ENCODE data around the gene SEMA3A. TPM values are rescaled to one million over a fixed set of nuclear protein-coding genes. Genes with fewer than 3 reads are reported as not detected.

SEMA3A gene
- total and polyA plus RNA-seq, 4 donors: 0.13 to 0.56 (median 0.20) TPM

DNA sequence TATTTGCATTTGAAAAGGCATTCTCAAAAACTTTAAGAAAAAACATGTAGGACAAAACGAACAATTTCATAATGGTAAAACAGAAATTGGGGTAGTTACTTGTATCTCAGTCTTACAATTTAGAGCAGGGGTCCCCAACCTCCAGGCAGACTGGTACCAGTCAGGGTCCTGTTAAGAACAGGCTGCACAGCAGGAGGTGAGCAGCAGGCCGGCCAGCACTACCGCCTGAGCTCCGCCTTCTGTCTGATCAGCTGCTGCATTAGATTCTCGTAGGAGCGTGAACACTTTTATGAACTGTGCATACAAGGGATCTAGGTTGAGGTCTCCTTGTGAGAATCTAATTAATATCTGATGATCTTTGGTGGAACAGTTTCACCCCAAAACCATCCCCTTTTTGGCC is 77.3 kb downstream of the SEMA3A start (continued):
- TF ChIP-seq, protein P1, sequence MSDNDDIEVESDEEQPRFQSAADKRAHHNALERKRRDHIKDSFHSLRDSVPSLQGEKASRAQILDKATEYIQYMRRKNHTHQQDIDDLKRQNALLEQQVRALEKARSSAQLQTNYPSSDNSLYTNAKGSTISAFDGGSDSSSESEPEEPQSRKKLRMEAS (IDR thresholded peaks at IDR 0.05): no peak
- TF ChIP-seq, protein P2, sequence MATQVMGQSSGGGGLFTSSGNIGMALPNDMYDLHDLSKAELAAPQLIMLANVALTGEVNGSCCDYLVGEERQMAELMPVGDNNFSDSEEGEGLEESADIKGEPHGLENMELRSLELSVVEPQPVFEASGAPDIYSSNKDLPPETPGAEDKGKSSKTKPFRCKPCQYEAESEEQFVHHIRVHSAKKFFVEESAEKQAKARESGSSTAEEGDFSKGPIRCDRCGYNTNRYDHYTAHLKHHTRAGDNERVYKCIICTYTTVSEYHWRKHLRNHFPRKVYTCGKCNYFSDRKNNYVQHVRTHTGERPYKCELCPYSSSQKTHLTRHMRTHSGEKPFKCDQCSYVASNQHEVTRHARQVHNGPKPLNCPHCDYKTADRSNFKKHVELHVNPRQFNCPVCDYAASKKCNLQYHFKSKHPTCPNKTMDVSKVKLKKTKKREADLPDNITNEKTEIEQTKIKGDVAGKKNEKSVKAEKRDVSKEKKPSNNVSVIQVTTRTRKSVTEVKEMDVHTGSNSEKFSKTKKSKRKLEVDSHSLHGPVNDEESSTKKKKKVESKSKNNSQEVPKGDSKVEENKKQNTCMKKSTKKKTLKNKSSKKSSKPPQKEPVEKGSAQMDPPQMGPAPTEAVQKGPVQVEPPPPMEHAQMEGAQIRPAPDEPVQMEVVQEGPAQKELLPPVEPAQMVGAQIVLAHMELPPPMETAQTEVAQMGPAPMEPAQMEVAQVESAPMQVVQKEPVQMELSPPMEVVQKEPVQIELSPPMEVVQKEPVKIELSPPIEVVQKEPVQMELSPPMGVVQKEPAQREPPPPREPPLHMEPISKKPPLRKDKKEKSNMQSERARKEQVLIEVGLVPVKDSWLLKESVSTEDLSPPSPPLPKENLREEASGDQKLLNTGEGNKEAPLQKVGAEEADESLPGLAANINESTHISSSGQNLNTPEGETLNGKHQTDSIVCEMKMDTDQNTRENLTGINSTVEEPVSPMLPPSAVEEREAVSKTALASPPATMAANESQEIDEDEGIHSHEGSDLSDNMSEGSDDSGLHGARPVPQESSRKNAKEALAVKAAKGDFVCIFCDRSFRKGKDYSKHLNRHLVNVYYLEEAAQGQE (IDR thresholded peaks at IDR 0.05): no peak

DNA sequence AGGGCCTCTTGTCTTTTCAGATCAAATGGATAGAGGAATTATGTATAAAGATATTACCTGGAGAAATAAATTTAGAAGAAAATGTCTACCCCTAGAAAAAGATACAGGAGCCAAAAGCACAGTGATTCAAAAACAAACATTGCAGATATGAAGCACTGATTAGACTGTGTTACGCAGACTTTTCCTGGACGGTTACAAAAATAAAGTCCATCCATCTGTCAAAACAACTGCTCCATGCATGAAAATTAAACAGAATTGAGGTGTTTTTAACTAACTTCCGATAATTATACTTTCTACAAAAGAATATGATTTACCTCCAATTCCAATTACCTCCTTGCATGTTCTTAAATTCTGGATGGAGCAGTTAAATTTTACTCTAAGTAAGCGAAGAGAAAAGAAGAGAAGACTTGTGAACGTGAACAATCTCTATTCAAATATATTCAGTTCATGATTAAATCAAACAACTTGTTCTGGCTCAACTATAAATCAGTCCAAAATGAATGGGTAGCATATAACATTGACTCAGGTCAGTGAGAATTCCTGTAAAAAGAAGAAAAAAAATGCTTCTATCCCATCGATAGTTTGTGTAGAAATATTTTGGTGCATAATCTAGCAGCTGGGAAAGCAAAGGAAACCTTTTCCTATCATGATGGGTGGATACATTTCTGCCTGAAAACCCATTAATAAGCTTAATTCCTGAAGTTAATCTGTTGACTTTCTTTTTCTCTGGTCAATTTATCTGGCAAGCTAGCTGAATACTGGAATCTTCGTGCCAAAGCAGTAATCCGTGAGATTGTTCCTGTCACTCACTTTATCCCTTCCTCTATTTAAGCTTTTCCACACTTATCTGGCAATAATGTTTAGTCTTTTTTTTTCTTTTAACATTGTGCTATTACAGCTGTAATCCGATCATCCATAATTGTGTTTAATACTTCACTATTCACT is 80.4 kb downstream of the SEMA3A start:
- Histone ChIP-seq H3K27ac (ENCODE audit: low read depth in 1 of 2, low read length in 2 of 2) (no peak overlapping the region), H3K27me3 (ENCODE audit: control insufficient read depth in 4 of 4, insufficient read depth in 4 of 4, low read length in 3 of 4) (no peaks in the 10 kb centered on the region), H3K36me3 (ENCODE audit: control insufficient read depth in 4 of 4, insufficient read depth in 3 of 4, low read depth in 1 of 4, low read length in 3 of 4) (no peaks in the 10 kb centered on the region), H3K9ac (ENCODE audit: low read depth in 1 of 2, low read length in 2 of 2) (no peak overlapping the region), H3K4me3 (ENCODE audit: low read depth in 1 of 3, low read length in 3 of 3) (no peak overlapping the region), H3K9me3 (ENCODE audit: control insufficient read depth in 4 of 4, low read length in 3 of 4) (no peaks in the 10 kb centered on the region), H3K4me1 (ENCODE audit: control insufficient read depth in 4 of 4, insufficient read depth in 4 of 4, low read length in 3 of 4) (peaks cover 0 to 2% (median 0%) of the 10 kb centered on the region in 4 donors)
- 61% methylated on average over 9 of the region's 9 CpGs for WGBS
- no peak for TF ChIP-seq RAD21 (IDR thresholded peaks at IDR 0.05)
- TF ChIP-seq EGR1 (IDR thresholded peaks at IDR 0.05; ENCODE audit: low read depth in 2 of 2): no peak
- no peak for TF ChIP-seq NR2F2 (IDR thresholded peaks at IDR 0.05)
- no peak for TF ChIP-seq RXRA (IDR thresholded peaks at IDR 0.05)
- TF ChIP-seq HNF4G (IDR thresholded peaks at IDR 0.05): no peak
- TF ChIP-seq, protein P3, sequence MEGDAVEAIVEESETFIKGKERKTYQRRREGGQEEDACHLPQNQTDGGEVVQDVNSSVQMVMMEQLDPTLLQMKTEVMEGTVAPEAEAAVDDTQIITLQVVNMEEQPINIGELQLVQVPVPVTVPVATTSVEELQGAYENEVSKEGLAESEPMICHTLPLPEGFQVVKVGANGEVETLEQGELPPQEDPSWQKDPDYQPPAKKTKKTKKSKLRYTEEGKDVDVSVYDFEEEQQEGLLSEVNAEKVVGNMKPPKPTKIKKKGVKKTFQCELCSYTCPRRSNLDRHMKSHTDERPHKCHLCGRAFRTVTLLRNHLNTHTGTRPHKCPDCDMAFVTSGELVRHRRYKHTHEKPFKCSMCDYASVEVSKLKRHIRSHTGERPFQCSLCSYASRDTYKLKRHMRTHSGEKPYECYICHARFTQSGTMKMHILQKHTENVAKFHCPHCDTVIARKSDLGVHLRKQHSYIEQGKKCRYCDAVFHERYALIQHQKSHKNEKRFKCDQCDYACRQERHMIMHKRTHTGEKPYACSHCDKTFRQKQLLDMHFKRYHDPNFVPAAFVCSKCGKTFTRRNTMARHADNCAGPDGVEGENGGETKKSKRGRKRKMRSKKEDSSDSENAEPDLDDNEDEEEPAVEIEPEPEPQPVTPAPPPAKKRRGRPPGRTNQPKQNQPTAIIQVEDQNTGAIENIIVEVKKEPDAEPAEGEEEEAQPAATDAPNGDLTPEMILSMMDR (IDR thresholded peaks at IDR 0.05; ENCODE audit: low read depth, low read length, missing input control): no peak
- no peak for TF ChIP-seq SP1 (IDR thresholded peaks at IDR 0.05)
- no peak for TF ChIP-seq FOXA1 (IDR thresholded peaks at IDR 0.05)
- no peak for TF ChIP-seq TAF1 (conservative IDR thresholded peaks at IDR 0.05)
- TF ChIP-seq, protein P4, sequence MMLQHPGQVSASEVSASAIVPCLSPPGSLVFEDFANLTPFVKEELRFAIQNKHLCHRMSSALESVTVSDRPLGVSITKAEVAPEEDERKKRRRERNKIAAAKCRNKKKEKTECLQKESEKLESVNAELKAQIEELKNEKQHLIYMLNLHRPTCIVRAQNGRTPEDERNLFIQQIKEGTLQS (IDR thresholded peaks at IDR 0.05): no peak
- no peak for TF ChIP-seq HNF4A (conservative IDR thresholded peaks at IDR 0.05)
- TF ChIP-seq, protein P5, sequence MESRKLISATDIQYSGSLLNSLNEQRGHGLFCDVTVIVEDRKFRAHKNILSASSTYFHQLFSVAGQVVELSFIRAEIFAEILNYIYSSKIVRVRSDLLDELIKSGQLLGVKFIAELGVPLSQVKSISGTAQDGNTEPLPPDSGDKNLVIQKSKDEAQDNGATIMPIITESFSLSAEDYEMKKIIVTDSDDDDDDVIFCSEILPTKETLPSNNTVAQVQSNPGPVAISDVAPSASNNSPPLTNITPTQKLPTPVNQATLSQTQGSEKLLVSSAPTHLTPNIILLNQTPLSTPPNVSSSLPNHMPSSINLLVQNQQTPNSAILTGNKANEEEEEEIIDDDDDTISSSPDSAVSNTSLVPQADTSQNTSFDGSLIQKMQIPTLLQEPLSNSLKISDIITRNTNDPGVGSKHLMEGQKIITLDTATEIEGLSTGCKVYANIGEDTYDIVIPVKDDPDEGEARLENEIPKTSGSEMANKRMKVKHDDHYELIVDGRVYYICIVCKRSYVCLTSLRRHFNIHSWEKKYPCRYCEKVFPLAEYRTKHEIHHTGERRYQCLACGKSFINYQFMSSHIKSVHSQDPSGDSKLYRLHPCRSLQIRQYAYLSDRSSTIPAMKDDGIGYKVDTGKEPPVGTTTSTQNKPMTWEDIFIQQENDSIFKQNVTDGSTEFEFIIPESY (IDR thresholded peaks at IDR 0.05): no peak
- TF ChIP-seq YY1 (IDR thresholded peaks at IDR 0.05): no peak
- TF ChIP-seq, protein P2 (IDR thresholded peaks at IDR 0.05): no peak
- DNase-seq (ENCODE audit: low spot score): no peak

All from liver (tissue), 9 donors.